HG03520 (cell line): Measurements from ENCODE around the gene ARID3C.
"Not testable (repeated sequence)": the region's sequence is repeated elsewhere in the genome, so short reads cannot be mapped to it uniquely, and the experiment has no call there.

Experiments used
- ATAC-seq: cut with Tn5 transposase; IDR thresholded peaks from one replicate; pipeline ENCODE4 v1.9.1; 2021; ENCODE audit warnings: mild to moderate bottlenecking, moderate library complexity; ENCODE audit not compliant: unreplicated experiment

ARID3C gene

DNA sequence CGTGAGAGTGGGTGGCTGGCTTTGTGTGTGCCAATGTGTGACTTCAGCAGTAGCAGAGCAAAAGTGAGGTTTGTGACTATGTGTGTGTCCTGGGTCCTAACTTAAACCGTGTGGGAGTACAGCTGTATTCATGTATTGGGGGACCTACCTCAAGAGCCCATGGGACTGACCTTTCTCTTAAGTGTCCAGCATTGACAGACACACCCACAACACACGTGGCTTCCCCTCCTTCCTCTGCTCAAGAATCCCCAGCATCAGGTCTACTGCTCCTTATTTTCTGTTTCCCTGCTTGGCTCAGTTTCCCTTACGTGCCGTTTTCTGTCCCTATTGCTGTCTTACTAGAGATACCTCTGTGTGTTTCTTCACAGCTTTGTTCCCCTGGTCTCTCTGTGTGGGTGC is 23.7 kb upstream of the ARID3C start:
- ATAC-seq, result no peak

DNA sequence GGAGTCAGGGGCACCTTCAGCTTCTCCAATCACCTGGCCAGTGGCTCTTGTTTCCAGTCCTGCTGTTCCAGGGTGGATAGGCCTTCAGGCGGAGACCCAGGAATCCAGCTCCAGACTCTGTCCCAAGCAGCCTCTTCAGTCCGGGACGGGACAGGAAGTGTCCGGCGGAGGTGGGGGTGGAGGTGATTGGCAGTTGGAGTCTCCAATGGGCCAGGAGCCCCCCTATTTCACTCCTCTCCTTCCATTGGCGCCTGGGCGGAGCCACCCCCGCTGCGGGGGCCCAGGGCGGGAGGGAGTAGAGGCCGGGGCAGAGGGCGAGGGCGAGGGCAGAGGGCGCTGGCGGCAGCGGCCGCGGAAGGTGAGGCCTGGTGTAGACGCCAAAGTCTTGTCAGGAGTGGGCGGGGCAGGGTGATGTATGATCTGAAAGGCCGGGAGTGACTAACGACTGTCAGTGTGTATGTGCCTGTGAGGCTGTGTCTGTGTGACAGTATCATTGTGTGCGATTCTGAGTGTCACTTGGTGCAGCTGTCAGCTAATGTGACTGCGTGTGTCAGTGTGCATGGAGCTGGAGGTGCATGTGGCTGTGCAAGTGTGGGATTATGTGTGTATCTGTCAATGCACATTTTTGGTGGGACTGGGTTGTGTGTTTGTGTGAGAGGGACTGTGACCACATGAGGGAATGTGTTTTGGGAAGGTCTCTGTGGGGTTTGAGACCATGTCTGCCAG is 23.2 kb upstream of the ARID3C start, which contains the start of gene IL11RA:
Gene IL11RA (plus strand): TSS at position 310 of the 726 bp plus-strand sequence. CDS start 3,033 bp downstream, outside the sequence.
- ATAC-seq, result no peak

DNA sequence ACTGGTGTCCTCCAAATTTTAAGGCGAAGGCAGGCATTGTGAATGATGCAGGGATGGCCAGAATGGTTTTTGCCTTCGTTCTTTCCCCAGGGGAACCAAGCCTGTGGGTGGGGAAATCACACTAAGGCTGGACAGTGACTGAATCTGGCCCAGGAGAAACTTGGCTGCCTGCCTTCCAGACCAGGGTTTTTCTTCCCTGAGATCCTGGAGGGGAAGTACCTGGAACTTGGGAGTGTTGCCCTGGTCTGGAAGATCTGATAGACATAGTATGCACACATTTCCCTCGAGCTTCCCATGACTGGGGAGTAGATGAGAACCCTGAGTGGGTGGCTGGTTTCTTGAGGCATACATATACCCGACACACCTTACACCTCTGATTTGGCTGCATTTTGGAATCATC is 22.5 kb upstream of the ARID3C start:
- no peak for ATAC-seq

DNA sequence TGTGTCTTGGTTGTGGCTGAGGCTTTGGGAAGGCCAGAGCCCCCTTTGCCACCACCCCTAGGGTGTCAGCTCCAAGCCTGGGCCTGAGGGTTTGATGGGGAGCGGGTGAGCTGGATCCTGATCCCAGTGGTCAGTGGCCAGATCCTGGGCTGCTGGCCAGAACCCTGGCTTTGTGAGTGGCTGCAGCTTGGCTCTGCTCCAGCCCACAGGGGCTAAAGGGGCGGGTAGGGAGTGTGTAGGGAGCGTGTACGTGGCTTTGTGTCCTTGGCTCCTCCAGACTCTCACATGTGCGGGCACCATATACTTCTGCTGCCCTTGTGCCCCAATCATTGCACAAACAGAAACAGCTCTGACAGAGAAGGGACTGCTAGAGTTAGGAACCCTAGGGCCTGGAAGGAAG is 21.9 kb upstream of the ARID3C start:
- no peak for ATAC-seq

DNA sequence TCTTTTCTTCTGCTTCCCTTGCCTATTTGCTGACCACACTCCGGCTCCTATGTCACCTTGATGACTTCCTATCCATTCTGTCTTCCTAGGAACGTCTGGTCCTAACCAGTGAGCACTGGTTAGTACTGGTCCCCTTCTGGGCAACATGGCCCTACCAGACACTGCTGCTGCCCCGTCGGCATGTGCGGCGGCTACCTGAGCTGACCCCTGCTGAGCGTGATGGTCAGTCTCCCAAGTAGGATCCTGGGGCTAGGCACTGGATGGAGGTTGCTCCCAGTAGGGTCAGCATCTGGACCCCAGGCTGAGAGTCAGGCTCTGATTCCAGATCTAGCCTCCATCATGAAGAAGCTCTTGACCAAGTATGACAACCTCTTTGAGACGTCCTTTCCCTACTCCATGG is 19.8 kb upstream of the ARID3C start:
- no peak for ATAC-seq

DNA sequence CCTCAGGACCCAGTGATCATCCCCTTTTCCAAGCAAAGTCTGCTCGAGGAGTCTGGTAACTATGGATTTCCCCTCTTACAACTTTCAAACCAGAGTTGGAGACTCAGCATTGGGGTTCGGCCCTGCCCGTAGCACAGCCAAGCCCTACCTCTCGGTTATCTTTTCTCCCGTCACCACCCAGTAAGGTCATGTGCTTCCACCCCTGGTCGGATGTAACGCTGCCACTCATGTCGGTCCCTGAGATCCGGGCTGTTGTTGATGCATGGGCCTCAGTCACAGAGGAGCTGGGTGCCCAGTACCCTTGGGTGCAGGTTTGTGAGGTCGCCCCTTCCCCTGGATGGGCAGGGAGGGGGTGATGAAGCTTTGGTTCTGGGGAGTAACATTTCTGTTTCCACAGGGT is 18.8 kb upstream of the ARID3C start:
- no peak for ATAC-seq

DNA sequence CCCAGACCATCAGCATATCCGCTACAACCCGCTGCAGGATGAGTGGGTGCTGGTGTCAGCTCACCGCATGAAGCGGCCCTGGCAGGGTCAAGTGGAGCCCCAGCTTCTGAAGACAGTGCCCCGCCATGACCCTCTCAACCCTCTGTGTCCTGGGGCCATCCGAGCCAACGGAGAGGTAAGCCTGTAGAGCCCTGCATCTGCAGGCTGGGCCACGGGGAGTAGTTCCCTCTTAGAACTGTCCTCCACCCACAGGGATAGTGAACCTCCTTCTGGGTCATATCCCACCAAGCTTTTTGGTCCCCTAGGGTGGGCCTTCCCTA is 18.2 kb upstream of the ARID3C start:
- no peak for ATAC-seq

DNA sequence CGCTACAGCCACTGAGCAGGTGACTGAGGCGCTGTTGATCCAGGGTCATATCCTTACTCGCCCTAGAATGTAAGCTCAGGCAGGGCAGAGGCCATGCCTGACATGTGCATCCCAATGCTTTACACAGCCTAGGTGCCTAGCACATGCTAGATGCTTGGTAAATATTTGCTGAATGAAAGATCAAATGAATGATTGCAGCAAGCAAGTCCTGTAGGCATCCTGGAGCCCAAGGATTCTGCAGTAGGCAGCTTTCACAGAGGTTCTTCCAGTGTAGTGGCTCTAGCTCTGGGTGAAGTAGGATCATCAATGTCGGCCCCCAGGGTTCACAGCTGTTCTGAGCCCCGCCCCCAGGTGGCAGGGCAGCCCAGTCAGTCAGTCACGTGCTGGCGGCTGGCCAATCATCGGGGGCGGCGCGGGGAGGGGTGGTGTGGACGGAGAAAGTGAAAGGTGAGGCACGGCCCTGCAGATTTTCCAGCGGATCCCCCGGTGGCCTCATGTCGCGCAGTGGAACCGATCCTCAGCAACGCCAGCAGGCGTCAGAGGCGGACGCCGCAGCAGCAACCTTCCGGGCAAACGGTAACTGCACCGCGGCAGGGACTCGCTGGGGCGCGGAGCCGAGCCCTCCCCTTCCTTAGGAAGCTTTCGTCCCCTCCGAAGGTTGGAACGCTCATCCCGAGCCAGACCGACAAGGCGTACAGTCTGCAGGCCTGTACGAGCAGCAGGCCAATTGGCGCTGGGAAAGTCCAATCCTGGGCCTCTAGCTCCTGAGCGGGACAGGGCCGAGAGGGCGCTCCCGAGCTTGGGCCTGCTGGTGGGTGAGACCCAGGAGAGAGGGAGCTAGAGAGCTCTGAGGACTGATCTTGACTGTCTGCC is 17.6 kb upstream of the ARID3C start, which contains the start of gene GALT:
Gene GALT (plus strand): TSS at position 465 of the 873 bp plus-strand sequence. CDS start 30 bp downstream, at position 495.
- ATAC-seq, result peak; percentile 80

DNA sequence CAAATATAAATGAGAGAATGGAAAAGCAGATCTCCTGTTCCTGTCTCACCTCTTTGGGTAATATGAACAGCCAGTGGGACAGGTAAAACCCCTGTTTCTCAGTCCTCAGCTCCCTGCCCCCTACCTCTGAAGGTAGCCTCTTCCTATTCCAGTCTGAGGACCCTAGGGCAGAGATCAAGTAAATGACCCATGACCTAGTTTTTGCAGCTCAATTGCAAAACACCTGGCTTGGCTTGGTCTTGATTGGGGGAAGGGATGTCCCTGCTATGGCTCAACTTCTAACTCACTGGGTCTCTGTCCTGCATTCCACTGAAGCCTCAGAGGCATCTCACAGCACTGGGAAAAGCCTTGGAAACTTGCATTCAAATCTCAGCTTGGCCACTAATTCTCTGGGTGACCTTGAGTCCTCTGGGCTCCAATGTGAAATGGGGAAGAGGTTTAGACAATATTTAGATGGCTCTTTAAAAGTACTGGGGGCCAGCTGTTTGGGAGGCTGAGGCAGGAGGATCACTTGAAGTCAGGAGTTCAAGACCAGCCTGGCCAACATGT is 16.0 kb upstream of the ARID3C start:
- no peak for ATAC-seq

DNA sequence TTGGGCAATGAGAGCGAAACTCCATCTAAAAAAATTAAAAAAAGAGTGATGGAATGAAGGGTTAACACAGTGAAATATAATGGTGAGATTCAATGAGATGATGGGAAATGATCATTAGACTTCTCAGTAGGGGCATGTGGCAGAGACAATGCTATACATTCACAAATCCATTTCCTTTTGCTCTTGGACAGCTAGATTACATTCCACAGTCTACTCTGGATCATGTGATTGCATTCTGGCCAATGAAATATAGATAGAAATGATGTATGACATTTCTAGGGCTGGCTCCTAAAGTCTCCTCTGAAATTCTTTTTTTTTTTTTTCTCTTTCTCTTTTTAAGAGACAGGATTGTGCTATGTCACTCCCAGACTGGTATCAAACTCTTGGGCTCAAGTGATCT is 13.8 kb upstream of the ARID3C start:
- ATAC-seq, result no peak

DNA sequence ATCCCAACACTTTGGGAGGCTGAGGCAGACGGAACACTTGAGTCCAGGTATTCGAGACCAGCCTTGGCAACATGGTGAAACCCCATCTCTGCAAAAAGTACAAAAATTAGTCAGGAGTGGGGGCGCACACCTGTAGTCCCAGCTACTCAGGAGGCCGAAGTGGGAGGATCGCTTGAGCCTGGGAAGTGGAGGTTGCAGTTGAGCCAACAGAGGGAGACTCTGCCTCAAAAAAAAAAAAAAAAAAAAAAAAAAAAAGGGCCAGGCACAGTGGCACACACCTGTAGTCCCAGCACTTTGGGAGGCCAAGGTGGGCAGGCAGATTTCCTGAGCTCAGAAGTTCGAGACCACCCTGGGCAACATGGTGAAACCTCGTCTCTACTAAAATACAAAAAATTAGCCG is 10.5 kb upstream of the ARID3C start:
- not testable (repeated sequence) for ATAC-seq

DNA sequence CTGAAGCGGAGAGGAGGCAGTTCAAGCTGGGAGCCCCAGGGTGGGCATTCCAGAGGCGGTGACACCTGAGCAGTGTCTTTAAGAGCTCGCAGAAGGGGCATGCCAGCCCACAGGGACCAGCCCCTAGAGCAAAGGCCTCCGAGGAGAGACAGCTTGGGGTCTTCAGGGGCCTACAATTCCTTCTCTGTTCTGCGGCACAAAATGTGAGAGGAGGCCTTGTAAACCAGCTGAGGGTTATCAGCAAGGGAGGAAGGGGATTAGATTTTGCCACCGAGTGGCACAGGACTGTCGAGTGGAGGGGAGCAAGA is 9.2 kb upstream of the ARID3C start:
- ATAC-seq, result no peak

DNA sequence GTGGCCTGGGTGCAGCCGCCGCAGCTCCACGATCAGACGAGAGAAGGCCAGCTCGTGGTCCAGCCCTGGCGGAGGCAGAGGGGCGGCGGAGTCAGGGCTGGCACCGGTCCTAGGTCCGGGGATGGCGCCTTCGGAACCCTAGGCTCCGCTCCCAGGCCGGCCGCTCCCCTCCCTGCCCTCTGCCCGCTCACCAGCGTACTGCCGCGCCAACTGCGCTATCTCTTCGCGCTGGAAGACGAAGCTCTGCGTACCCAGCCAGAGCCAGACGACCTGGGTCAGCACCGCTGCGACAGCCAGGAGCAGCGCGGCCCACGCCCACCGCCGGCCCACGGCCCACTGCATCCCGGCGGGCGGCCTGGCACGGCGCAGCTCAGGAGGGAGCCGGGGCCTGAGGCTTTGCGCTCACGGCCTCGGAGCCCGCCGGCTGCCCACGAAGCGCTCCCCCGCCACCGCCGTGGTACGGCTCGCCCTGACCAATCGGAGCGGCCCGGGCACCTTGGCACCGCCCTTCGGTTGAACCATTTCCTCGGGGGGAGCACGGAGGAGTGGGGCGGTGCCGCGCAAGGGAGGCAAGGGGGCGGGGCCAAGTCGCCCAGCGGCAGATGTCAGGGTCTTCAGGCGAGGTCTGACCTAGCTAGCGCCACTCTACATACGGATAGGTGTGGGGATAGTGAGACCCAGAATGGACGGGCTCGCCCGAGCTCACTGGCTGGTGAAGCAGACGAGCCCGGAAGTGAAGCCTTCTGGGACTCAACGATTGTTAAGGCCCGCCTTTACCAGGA is 8.7 kb upstream of the ARID3C start, which contains the start of gene SIGMAR1:
Gene SIGMAR1 (minus strand): TSS at position 432 of the 782 bp plus-strand sequence. CDS start 90 bp downstream, at position 342.
- peak; percentile 79 for ATAC-seq

DNA sequence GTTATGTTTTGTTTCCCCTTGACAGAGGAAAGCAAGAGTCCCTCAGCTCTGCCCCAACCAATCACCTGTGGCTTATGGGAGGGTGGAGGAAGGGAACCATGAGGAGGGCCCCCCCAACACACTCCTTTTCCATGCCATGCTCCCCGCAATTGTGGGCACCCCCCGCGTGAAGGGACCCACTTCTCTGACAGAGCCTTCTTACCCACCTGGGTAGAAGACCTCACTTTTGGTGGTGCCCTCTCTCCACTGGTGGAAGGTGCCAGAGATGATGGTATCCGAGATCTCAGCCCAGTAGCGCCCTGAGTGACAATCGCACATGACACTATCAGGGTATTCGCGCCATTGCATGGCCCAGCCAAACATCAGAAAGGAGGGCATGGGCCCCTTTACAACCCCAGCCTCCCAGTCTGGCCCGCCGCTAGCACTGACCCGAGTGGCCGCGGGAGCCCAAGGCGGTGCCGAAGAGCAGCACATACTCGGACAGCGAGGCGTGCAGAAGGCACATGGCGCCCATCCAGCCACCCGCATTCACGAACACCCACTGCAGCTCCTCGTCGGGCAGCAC is 8.0 kb upstream of the ARID3C start:
- no peak for ATAC-seq

DNA sequence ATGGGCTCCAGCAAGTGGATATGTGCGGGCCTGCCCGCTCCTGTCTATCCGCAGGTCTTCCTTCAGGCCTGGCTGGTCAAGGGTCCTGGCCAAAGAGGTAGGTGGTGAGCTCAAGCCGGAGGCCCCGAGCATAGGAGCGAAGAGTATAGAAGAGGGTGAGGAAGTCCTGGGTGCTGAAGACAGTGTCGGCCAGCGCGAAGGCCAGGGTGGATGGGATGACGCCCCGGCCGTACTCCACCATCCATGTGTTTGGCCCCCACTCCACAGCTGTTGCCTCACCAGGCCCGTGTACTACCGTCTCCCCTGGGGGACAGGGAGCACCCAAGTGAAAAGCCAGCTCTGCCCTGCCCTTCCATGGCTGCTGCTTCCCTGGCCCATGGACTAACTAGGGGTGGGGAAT is 6.7 kb upstream of the ARID3C start:
- ATAC-seq, result no peak

DNA sequence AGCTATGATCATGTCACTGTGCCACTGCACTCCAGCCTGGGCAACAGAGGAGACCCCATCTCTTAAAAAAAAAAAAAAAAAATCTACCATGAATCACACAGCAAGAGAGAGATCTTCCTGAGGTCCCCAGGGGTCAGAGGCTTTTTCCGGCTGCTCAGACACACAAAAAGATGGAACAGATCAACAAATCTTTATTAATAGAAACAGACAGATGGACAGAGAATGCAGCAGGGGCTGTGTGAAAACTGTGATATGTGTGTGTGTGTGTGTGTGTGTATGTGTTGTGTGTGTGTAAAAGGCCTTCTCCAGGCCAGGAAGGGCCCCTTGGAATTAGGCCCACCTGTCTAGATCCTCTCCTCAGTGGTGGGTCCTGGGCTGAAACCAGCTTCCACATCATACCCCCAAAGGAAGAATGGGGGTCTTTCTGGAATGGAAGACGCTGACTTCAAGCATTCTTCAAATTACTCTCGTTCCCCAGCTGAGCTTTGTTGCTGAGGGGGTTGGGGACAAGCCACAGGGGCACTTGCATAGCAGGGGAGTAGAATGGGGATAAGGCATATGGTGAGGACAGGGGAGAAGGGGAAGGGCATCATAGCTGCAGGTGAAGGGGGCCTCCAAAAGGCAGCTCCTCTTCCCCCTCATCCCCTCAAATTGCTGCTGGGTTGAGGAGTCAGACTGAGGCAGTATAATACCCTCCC is 5.8 kb upstream of the ARID3C start:
- no peak for ATAC-seq

DNA sequence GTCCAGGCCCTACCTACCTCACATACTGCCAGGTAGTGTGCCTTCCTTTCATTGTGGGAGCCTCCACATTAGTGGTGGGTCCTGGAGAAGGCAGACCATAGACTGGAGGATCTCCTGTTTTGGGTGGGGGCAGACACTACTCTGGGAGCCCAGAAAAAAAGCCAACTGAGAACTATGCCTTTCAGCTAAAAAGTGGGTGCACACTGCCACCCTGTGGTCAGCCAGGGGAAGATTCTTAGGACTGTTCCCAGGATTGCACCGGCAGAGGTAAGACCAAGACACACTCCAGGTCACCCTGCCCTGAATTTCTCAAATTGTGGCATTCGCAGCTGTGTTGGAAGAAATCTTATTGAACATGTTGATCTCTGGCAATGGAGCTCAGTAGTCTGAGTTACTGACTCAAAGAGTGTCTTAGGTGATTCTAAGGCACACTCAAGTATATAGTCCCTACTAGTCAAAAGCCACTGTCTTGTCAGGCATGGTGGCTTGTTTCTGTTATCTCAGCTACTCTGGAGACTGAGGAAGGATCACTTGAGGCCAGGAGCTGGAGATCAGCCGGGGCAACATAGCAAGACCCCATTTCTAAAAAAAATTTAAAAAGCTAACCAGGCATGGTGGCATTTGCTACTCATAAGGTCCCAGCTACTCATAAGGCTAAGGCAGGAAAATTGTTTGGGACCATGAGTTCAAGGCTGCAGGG is 5.1 kb upstream of the ARID3C start:
- ATAC-seq, result no peak

DNA sequence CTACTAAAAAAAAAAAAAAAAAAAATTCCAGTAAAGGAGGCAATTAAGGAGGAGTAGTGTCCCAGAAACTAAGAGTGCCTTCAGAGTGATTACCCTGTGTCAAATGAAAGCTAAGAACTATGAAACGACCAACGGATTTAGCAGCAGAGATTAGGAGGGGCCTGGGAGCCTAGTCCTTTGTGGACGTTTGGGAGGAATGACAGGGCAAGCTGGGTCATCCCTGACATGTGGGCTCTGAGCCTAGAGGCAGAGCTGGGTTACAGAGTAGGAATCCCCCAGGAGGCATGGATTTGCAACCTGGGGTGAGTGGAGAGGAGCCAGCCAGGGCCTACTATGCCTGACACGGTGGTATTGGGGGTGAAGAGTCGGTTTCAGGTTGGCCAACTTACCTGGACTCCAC is 4.3 kb upstream of the ARID3C start:
- ATAC-seq, result no peak

DNA sequence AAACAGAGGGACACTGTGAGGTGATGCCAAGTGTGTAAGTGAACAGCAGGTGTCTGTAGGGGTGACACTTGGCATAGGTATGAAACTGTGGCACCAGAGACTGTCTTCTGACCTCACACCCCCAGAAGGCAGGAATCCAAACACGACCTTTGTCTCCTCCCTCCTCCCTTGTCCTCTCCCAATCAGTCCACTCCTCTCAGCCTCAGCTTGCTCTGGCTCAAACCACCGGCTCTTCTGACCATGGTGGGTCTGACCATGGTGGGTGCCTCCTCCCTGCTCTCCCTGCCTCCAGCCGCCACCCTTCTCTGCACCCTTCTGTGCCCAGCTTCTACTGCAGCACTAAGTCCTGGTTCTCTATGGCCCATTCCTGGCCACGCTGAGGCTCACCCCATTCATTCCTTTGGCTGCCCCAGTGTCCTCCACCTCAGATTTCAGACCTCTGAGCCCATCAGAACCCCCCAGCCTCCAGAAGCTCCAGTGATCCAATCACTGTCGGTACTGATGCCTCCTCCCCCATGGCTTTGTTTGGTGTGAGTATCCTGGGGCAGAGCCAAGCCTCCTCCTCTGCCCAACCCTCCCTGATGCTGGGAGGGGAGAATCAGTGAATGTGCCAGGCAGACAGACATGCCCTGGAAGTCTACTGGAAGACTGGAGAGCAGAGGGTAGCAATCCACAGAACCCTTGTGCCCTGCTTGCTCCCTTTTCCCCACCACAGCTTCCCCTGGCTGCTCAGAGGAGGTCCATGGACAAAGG is 1.7 kb upstream of the ARID3C start:
- no peak for ATAC-seq
